Thyroid gland (tissue), 4 donors: ENCODE results near the gene THRSP.

ENCODE experiments used
- POLR2A ChIP-seq, 2 donors: fragments of 450-650 bp; IDR thresholded peaks; one replicate each; pipeline ENCODE4 v1.6.1; 2017; ENCODE audit warnings: antibody characterized with exemption in 2 of 2, mild to moderate bottlenecking in 2 of 2, moderate library complexity in 1 of 2
- TF ChIP-seq, protein P1 (sequence below), 6 experiments: fragments of 200-600 bp in 3 of 6; fragments of 450-650 bp in 3 of 6; sonication (generic) in 3 of 6; IDR thresholded peaks; one replicate each; pipeline ENCODE4 v1.5.1; 2016 to 2019; ENCODE audit warnings: antibody characterized with exemption in 6 of 6, mild to moderate bottlenecking in 2 of 6, inconsistent platforms in 1 of 6, moderate library complexity in 1 of 6

DNA sequence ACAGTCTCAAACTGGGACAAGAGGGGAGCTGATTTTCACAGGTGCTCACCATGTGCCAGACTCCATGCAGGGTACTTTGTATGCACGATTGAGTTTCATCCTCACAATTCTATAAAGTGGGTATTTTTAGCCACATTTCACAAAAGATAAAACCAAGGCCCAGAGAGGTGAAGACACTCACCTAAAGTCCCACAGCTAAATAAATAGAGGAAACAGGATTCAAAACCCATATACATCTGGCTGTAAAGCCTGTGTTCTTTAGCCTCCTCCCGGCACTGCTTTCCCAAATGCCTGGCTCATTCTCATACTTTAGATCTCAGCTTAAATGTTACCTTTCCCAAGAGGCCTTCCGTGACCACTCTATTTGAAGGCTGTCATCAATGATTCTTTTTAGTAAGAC, 27.3 kb upstream of the THRSP start:
- TF ChIP-seq, protein P1, sequence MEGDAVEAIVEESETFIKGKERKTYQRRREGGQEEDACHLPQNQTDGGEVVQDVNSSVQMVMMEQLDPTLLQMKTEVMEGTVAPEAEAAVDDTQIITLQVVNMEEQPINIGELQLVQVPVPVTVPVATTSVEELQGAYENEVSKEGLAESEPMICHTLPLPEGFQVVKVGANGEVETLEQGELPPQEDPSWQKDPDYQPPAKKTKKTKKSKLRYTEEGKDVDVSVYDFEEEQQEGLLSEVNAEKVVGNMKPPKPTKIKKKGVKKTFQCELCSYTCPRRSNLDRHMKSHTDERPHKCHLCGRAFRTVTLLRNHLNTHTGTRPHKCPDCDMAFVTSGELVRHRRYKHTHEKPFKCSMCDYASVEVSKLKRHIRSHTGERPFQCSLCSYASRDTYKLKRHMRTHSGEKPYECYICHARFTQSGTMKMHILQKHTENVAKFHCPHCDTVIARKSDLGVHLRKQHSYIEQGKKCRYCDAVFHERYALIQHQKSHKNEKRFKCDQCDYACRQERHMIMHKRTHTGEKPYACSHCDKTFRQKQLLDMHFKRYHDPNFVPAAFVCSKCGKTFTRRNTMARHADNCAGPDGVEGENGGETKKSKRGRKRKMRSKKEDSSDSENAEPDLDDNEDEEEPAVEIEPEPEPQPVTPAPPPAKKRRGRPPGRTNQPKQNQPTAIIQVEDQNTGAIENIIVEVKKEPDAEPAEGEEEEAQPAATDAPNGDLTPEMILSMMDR (IDR thresholded peaks at IDR 0.05) = no peak
- TF ChIP-seq POLR2A (IDR thresholded peaks at IDR 0.05) = no peak
